Ovary (tissue), 9 donors: ENCODE data around the gene INTU. TPM values are rescaled to one million over a fixed set of nuclear protein-coding genes. Genes with fewer than 3 reads are reported as not detected.

Experiments used
- DNase-seq, 5 donors: peaks; one replicate each; pipeline ENCODE4 v3.0.0-alpha.2; 2019 to 2020
- H3K27ac ChIP-seq, 2 donors: fragments of 200-600 bp; one replicate each; pipeline versions ENCODE4 v1.5.1 to v1.8.0; 2019 to 2022
- H3K27me3 ChIP-seq: fragments of 200-600 bp; one replicate; pipeline ENCODE4 v1.8.0; 2022
- H3K36me3 ChIP-seq: fragments of 200-600 bp; sonication (generic); one replicate; pipeline ENCODE4 v1.5.1; 2019
- H3K4me1 ChIP-seq: one replicate; pipeline ENCODE4 v1.8.1; 2013; ENCODE audit warnings: mild to moderate bottlenecking, moderate library complexity; ENCODE audit not compliant: insufficient read depth
- H3K4me3 ChIP-seq: fragments of 200-600 bp; sonication (generic); one replicate; pipeline ENCODE4 v1.5.1; 2017
- H3K9me3 ChIP-seq, 2 donors: fragments of 200-600 bp in 1 of 2; sonication (generic) in 1 of 2; one replicate each; pipeline versions ENCODE4 v1.5.1 to v1.8.1; 2013 to 2019; ENCODE audit warnings: mild to moderate bottlenecking in 1 of 2, moderate library complexity in 1 of 2
- EP300 ChIP-seq: sonication (generic); formaldehyde crosslinking; IDR thresholded peaks from one replicate; pipeline ENCODE4 v1.6.1; 2017; ENCODE audit warnings: antibody characterized with exemption
- POLR2A ChIP-seq: fragments of 450-650 bp; IDR thresholded peaks from one replicate; pipeline ENCODE4 v1.6.1; 2017; ENCODE audit warnings: antibody characterized with exemption, mild to moderate bottlenecking, moderate library complexity
- WGBS, 3 donors: extraction: QIAGEN DNeasy Blood & Tissue Kit in 1 of 3; methylation state at CpG; one replicate each; pipeline versions ENCODE4 v1.1.5 to v1.1.7; 2013 to 2017; 5-methylcytosine and 5-hydroxymethylcytosine counted together
- intact Hi-C, 4 donors: fragments of 100-400 bp; cut with DNase I; formaldehyde crosslinking; loops; one replicate each; pipeline versions ENCODE4 v1.11.0 to v1.15.1; 2022 to 2023
- polyA plus RNA-seq, 2 donors: library from polyadenylated mRNA; stranded (reverse); fragments of 200-250 nt in 1 of 2; fragments of 350-450 nt in 1 of 2; fragmentation: Illumina TruSeq in 1 of 2; extraction: RNeasy Lipid Tissue Mini Kit (QIAGEN cat#74804) in 1 of 2; gene quantifications; one replicate each; pipeline ENCODE4 v1.2.3, GENCODE V29; 2013 to 2014
- total RNA-seq, 7 donors: library from RNA; depleted of rRNA in 2 of 7; stranded (reverse); fragments of >200 nt in 2 of 7; fragmentation: NEBNext Ultra II Directional in 3 of 7; extraction: Animal tissue kit (Norgen Biotek cat#: 25700) in 3 of 7; gene quantifications; one replicate each; pipeline versions ENCODE4 v1.1.0 to v1.2.4, GENCODE V29; 2016 to 2023
- TF ChIP-seq, protein P1 (sequence below), 3 donors: fragments of 450-650 bp in 2 of 3; fragments of 200-600 bp in 1 of 3; IDR thresholded peaks; one replicate each; pipeline versions ENCODE4 v1.5.1 to v1.8.0; 2016 to 2022; ENCODE audit warnings: antibody characterized with exemption in 3 of 3, mild to moderate bottlenecking in 1 of 3
- donor health status: DM: no; HTN: no; CAD: no; lungs with moderate emphysema.
- donor health status: DM: no; HTN: no; CAD: no.
- donor health status: Bipolar disorder and iron deficiency.
- donor health status: DM: yes; HTN: yes; CAD: no.
- donor health status: DM: no; HTN: no; CAD: no.
- donor health status: DM: yes; HTN: yes; CAD: no.

Gene INTU
- total and polyA plus RNA-seq, 9 donors: 5.5 to 23.2 (median 11.7) TPM

DNA sequence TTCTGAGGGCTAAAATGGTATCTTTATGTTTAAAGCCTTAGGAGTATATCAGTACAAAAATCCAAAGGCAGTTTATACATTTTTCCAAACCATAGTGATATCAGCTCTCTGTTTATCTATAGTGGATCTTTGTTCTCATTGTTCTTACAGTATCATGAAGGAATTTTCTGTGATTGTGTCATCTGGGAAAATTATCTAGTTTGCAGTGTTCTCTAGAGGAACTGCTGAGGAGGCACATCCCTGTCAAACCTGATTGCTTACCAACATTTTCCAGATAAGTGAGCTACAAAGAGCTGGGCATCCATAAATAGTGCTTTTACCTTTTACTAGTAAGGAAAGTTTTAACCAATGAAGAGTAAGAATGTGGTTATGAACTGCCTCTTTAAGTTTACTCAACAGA is 52.5 kb downstream of the INTU start:
- intact Hi-C loops: no loop called here
- no peaks in the 10 kb centered on the region for H3K36me3 ChIP-seq
- H3K27me3 ChIP-seq: no peaks in the 10 kb centered on the region
- no peak overlapping the region for H3K4me3 ChIP-seq
- H3K27ac ChIP-seq: no peak overlapping the region
- DNase-seq: no peak
- H3K9me3 ChIP-seq: no peaks in the 10 kb centered on the region
- TF ChIP-seq EP300: no peak
- TF ChIP-seq, protein P1, sequence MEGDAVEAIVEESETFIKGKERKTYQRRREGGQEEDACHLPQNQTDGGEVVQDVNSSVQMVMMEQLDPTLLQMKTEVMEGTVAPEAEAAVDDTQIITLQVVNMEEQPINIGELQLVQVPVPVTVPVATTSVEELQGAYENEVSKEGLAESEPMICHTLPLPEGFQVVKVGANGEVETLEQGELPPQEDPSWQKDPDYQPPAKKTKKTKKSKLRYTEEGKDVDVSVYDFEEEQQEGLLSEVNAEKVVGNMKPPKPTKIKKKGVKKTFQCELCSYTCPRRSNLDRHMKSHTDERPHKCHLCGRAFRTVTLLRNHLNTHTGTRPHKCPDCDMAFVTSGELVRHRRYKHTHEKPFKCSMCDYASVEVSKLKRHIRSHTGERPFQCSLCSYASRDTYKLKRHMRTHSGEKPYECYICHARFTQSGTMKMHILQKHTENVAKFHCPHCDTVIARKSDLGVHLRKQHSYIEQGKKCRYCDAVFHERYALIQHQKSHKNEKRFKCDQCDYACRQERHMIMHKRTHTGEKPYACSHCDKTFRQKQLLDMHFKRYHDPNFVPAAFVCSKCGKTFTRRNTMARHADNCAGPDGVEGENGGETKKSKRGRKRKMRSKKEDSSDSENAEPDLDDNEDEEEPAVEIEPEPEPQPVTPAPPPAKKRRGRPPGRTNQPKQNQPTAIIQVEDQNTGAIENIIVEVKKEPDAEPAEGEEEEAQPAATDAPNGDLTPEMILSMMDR (IDR thresholded peaks at IDR 0.05): no peak
- TF ChIP-seq POLR2A: no peak
- H3K4me1 ChIP-seq: no peaks in the 10 kb centered on the region

DNA sequence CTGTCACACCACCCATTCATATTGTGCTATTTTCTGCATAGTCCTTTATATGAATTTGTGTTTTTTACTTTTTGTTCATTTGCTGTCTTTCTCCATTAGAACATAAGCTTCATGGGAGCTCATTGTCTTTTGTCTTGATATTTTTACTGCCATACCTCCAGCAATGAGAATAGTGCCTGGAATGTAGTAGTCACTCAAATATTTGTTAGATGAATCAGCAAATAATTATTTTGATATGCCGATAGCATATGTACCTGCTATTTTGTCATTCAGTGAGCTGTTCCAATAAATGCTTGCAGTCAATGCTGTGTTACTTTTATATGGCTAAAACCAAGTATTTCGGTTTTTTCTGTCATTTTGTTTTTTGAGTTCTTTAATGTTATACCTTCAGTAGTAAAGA is 53.9 kb downstream of the INTU start:
- intact Hi-C loops: no loop called here
- no peaks in the 10 kb centered on the region for H3K36me3 ChIP-seq

GRCh38 chr4:127687580-127687979 is 54.8 kb downstream of the INTU start:
- intact Hi-C loops: no loop called here
- H3K9me3 ChIP-seq: no peaks in the 10 kb centered on the region
- no peak overlapping the region for H3K4me3 ChIP-seq
- DNase-seq: no peak
- 89 to 90% (median 90%) methylated on average over 7 of the region's 7 CpGs for WGBS, 3 donors
- H3K27ac ChIP-seq: no peak overlapping the region
- H3K27me3 ChIP-seq: no peaks in the 10 kb centered on the region
- no peaks in the 10 kb centered on the region for H3K36me3 ChIP-seq
- TF ChIP-seq, protein P1 (IDR thresholded peaks at IDR 0.05): no peak
- TF ChIP-seq EP300: no peak
- TF ChIP-seq POLR2A: no peak
- no peaks in the 10 kb centered on the region for H3K4me1 ChIP-seq

More for the DNA sequence above, 53.9 kb downstream of the INTU start:
- Histone ChIP-seq H3K27ac (no peak overlapping the region), H3K4me3 (no peak overlapping the region), H3K4me1 (no peaks in the 10 kb centered on the region), H3K27me3 (no peaks in the 10 kb centered on the region), H3K9me3 (no peaks in the 10 kb centered on the region)
- TF ChIP-seq EP300 (no peak), POLR2A (no peak)
- TF ChIP-seq, protein P1 (IDR thresholded peaks at IDR 0.05): no peak
- WGBS, 3 donors: 88 to 92% (median 89%) methylated on average over 2 of the region's 2 CpGs
- DNase-seq: no peak

DNA sequence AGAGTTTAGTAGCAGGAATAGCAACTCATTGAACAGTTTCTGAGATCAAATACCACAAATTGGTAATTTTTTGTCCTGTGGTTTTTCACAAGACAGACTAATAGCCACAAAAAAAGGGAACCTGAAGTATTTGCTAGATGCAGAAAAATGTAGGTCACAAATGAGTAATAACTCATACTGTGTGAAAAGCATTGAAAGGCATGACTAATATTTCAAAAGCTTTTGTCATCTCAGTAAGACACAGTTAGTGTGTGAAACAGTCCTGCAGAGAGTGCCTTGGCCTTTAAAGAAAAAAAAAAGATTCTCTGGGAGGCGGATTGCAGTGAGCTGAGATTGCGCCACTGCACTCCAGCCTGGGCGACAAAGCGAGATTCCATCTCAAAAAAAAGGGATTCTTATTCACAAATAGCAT is 66.0 kb downstream of the INTU start:
- no peak for DNase-seq
- H3K4me3 ChIP-seq: no peak overlapping the region
- no peaks in the 10 kb centered on the region for H3K36me3 ChIP-seq
- no peaks in the 10 kb centered on the region for H3K27me3 ChIP-seq
- intact Hi-C loops: no loop called here
- 93 to 98% (median 95%) methylated on average over 4 of the region's 4 CpGs for WGBS, 3 donors
- H3K27ac ChIP-seq: no peak overlapping the region
- H3K9me3 ChIP-seq: no peaks in the 10 kb centered on the region
- TF ChIP-seq, protein P1 (IDR thresholded peaks at IDR 0.05): no peak
- no peak for TF ChIP-seq POLR2A
- TF ChIP-seq EP300: no peak
- no peaks in the 10 kb centered on the region for H3K4me1 ChIP-seq

DNA sequence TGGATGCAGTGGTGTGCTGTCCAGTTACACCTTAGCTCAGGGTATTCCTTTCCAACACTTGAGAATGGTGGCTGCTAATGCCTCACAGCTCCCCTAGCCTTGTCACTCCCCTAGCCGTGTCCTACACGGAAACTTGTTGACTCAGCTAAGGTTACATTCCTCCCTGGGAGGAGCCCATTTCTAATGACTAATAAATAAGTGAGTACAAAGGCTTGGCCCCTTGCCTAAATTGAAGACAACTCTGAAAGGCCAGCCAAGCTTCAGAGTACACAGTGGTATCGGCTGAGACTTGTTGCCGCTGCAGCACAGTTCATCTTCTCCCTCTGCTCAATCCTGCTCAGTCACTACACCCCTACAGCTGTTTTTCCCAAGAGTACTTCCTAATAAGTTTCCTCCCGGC is 76.2 kb downstream of the INTU start:
- no peak overlapping the region for H3K27ac ChIP-seq
- TF ChIP-seq, protein P1 (IDR thresholded peaks at IDR 0.05): no peak
- TF ChIP-seq EP300 (no peak), POLR2A (no peak)
- no peaks in the 10 kb centered on the region for H3K36me3 ChIP-seq
- no peaks in the 10 kb centered on the region for H3K9me3 ChIP-seq
- intact Hi-C loops: no loop called here
- H3K4me1 ChIP-seq: no peaks in the 10 kb centered on the region
- H3K4me3 ChIP-seq: no peak overlapping the region
- no peaks in the 10 kb centered on the region for H3K27me3 ChIP-seq
- DNase-seq: peak in 2 of 5 donors; percentile 18 to 40
- 19 to 31% (median 21%) methylated on average over 5 of the region's 5 CpGs for WGBS, 3 donors
